Measurements from ENCODE around the gene KRTAP4-9.
"Not testable (repeated sequence)": the region's sequence is repeated elsewhere in the genome, so short reads cannot be mapped to it uniquely, and the experiment has no call there.

The KRTAP4-9 gene

DNA sequence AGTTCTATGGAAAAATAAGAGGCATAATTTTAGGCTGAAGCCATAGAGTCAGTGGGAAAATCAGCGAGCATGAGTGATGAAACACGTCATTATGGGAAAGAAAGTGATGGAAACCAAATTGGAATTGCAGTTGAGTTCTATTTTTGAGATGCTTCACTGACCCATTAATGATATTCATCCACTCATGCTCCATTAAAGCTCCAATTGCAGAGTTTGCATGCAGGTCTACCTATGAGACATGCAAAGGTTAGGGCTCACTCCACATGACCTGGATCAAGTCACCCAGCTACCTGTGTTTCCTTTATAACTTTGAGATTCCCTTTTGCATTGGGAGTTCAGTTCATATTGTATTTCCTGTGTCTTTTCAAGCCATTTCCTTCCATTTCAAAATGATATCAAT is 31.5 kb upstream of the KRTAP4-9 start:
- no peak for TF ChIP-seq CTCF (IDR thresholded peaks at IDR 0.05; ENCODE audit: borderline replicate concordance, control extremely low read depth, extremely low read depth, insufficient read depth, missing control alignments)
- no peak for DNase-seq (ENCODE audit: low spot score)
- in situ Hi-C loops (cut with MboI; ENCODE audit: low sequenced_read_pairs, unreplicated experiment) = no loop called here

GRCh38 chr17:41076788-41077187 is 28.4 kb upstream of the KRTAP4-9 start:
- in situ Hi-C loops (cut with MboI; ENCODE audit: low sequenced_read_pairs, unreplicated experiment) = no loop called here
- no peak for TF ChIP-seq CTCF (IDR thresholded peaks at IDR 0.05; ENCODE audit: borderline replicate concordance, control extremely low read depth, extremely low read depth, insufficient read depth, missing control alignments)
- no peak for DNase-seq (ENCODE audit: low spot score)

DNA sequence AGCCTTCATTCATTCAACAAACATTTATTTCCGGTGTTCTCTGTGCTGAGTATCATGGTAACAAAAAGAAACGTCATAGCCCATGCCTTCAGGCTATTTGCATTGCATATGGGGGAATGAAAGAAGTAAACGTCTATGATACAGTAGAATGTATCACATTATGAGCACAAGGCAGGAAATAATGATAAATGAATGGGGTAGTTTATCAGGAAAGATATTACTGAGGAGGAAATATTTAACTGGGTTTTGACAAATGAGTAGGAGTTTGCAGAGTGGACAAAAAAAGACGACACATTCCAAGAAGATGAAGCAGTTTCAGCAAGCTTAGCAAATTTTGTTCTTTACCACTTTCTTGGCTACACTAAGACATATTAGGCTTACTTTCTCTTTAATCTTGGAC is 22.6 kb upstream of the KRTAP4-9 start:
- in situ Hi-C loops (cut with MboI; ENCODE audit: low sequenced_read_pairs, unreplicated experiment) = no loop called here
- TF ChIP-seq CTCF (IDR thresholded peaks at IDR 0.05; ENCODE audit: borderline replicate concordance, control extremely low read depth, extremely low read depth, insufficient read depth, missing control alignments) = no peak

GRCh38 chr17:41083427-41083826 is 21.8 kb upstream of the KRTAP4-9 start:
- DNase-seq (ENCODE audit: low spot score); in situ Hi-C loops (cut with MboI; ENCODE audit: low sequenced_read_pairs, unreplicated experiment): not testable (repeated sequence)

More for the DNA sequence above, 22.6 kb upstream of the KRTAP4-9 start:
- DNase-seq (ENCODE audit: low spot score) = no peak

DNA sequence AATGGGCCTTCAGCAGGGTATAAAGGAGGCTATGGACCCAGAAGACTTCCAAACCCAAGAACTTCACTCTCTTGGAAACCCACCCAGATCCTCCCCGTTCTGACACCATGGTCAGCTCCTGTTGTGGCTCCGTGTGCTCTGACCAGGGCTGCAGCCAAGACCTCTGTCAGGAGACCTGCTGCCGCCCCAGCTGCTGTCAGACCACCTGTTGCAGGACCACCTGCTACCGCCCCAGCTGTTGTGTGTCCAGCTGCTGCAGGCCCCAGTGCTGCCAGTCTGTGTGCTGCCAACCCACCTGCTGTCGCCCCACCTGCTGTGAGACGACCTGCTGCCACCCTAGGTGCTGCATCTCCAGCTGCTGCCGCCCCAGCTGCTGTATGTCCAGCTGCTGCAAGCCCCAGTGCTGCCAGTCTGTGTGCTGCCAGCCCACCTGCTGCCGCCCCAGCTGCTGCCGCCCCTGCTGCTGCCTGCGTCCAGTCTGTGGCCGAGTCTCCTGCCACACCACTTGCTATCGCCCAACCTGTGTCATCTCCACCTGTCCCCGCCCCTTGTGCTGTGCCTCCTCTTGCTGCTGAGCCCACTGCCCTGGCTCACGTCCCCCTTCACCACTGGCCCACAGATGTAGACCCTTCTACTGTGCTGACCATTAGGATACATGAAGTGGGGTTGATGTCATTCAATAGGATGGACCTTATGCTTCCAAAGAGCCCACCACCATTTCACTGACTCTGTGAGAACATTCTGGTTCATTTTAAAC is 20.9 kb upstream of the KRTAP4-9 start, which contains the start of gene KRTAP4-7:
Gene KRTAP4-7, plus strand, starts transcription at position 51 of the 757 bp plus-strand sequence. Its CDS starts 57 bp downstream, at position 108.
- in situ Hi-C loops (cut with MboI; ENCODE audit: low sequenced_read_pairs, unreplicated experiment); DNase-seq (ENCODE audit: low spot score): not testable (repeated sequence)

DNA sequence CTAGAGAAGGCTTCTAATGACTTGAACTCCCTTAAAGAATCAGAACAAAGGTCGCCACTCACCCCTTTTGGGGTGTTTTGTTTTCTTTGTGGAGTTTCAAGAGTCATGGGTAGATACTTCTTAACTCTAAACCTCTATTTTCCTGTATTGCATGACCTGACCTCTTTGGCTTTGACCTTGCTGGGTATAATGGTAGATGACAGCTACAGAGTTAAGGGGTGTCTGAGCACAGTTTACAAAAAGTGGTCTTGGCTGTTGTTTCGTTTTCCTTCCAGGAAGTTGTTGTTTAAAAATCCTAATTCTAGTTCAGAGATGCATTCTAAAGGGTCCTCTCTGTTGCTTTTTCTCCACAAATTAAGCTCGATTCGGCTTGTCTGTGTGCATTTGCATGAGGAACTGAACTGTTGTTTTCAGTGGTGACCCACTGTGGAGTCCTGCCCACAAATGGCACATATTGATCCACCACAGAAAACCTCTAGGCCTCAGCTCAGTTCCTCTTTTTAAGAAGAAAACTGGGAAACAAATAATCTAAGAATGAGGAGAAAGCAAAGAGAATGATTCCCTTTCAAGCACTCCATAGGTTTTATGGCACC is 16.3 kb upstream of the KRTAP4-9 start:
- in situ Hi-C loops (cut with MboI; ENCODE audit: low sequenced_read_pairs, unreplicated experiment); DNase-seq (ENCODE audit: low spot score): not testable (repeated sequence)

DNA sequence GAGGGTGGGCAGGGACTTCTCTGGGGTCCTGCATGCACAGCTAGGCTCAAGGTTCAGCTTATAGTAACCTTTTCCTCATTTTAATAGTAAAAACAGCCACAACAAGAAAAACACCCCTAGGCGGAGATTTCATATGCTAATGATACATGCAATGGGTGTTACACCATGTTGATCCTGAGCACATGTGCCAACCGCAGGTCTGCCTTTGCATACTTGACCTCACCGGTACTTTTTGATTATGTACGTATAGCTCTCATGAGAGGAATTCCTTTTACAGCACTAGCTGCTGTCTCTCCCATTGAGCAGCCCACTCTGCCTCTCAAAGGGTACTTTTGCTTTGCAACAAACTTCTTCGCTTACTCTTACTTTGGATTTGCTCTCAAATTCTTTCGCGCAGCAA is 9.1 kb upstream of the KRTAP4-9 start:
- in situ Hi-C loops (cut with MboI; ENCODE audit: low sequenced_read_pairs, unreplicated experiment) = no loop called here
- DNase-seq (ENCODE audit: low spot score) = no peak
- no peak for TF ChIP-seq CTCF (IDR thresholded peaks at IDR 0.05; ENCODE audit: borderline replicate concordance, control extremely low read depth, extremely low read depth, insufficient read depth, missing control alignments)

GRCh38 chr17:41098042-41098441 is 7.1 kb upstream of the KRTAP4-9 start, which contains the start of gene KRTAP4-8:
KRTAP4-8 (minus strand) TSS chr17:41098142; CDS start chr17:41098084, 58 bp downstream.
- in situ Hi-C loops (cut with MboI; ENCODE audit: low sequenced_read_pairs, unreplicated experiment) = no loop called here
- DNase-seq (ENCODE audit: low spot score) = no peak
- TF ChIP-seq CTCF (IDR thresholded peaks at IDR 0.05; ENCODE audit: borderline replicate concordance, control extremely low read depth, extremely low read depth, insufficient read depth, missing control alignments) = no peak

Data from GM13976 (cell line).